ENCODE results near the gene ANKRD13B. TPM values are rescaled to one million over a fixed set of nuclear protein-coding genes. Genes with fewer than 3 reads are reported as not detected.

Gene ANKRD13B
- total RNA-seq (ENCODE audit: unreplicated experiment) = 123 TPM
- long read RNA-seq, partial matches to known transcripts = 5 of 6 reads
- long read RNA-seq, other reads (novel, unspliced or antisense) = 0 of 6 reads

- H3K27me3 Mint-ChIP-seq (ENCODE audit: unreplicated experiment) = peaks cover 14% of the 10 kb centered on the region
- peaks cover 27% of the 10 kb centered on the region for H3K4me1 Mint-ChIP-seq (ENCODE audit: low read depth, unreplicated experiment)
- H3K4me3 Mint-ChIP-seq (ENCODE audit: unreplicated experiment) = peak within 1 kb of the TSS; percentile 85
- H3K27ac Mint-ChIP-seq (ENCODE audit: unreplicated experiment) = peak within 1 kb of the TSS; percentile 91
- peak; percentile 82 for DNase-seq
- H3K36me3 Mint-ChIP-seq (ENCODE audit: unreplicated experiment) = no peaks in the 10 kb centered on the region
- peaks cover 2% of the 10 kb centered on the region for H3K9me3 Mint-ChIP-seq (ENCODE audit: unreplicated experiment)
- TF ChIP-seq CTCF (IDR thresholded peaks at IDR 0.05; ENCODE audit: partially characterized antibody, unreplicated experiment) = no peak
Measured at GRCh38 chr17:29592850-29593551, at the start of gene ANKRD13B. TSS of gene ANKRD13B (plus strand) at chr17:29593132. CDS start at chr17:29593622, 490 bp downstream.

GRCh38 chr17:29544066-29544465, 48.9 kb upstream of the ANKRD13B start:
- Mint-ChIP-seq H3K27ac (ENCODE audit: unreplicated experiment) (no peak overlapping the region), H3K4me3 (ENCODE audit: unreplicated experiment) (no peak overlapping the region), H3K27me3 (ENCODE audit: unreplicated experiment) (peaks cover 2% of the 10 kb centered on the region), H3K36me3 (ENCODE audit: unreplicated experiment) (no peaks in the 10 kb centered on the region), H3K9me3 (ENCODE audit: unreplicated experiment) (peaks cover 2% of the 10 kb centered on the region), H3K4me1 (ENCODE audit: low read depth, unreplicated experiment) (no peaks in the 10 kb centered on the region)
- TF ChIP-seq CTCF (IDR thresholded peaks at IDR 0.05; ENCODE audit: partially characterized antibody, unreplicated experiment) = no peak
- DNase-seq = no peak

- Mint-ChIP-seq H3K4me3 (ENCODE audit: unreplicated experiment) (no peak overlapping the region), H3K4me1 (ENCODE audit: low read depth, unreplicated experiment) (no peaks in the 10 kb centered on the region), H3K9me3 (ENCODE audit: unreplicated experiment) (peaks cover 2% of the 10 kb centered on the region), H3K27ac (ENCODE audit: unreplicated experiment) (no peak overlapping the region), H3K27me3 (ENCODE audit: unreplicated experiment) (no peaks in the 10 kb centered on the region), H3K36me3 (ENCODE audit: unreplicated experiment) (no peaks in the 10 kb centered on the region)
- TF ChIP-seq CTCF (IDR thresholded peaks at IDR 0.05; ENCODE audit: partially characterized antibody, unreplicated experiment) = no peak
- no peak for DNase-seq
Measured at GRCh38 chr17:29546085-29546484, 46.8 kb upstream of the ANKRD13B start.

- no peak for DNase-seq
- H3K27ac Mint-ChIP-seq (ENCODE audit: unreplicated experiment) = no peak overlapping the region
- H3K4me1 Mint-ChIP-seq (ENCODE audit: low read depth, unreplicated experiment) = no peaks in the 10 kb centered on the region
- H3K9me3 Mint-ChIP-seq (ENCODE audit: unreplicated experiment) = peaks cover 2% of the 10 kb centered on the region
- H3K27me3 Mint-ChIP-seq (ENCODE audit: unreplicated experiment) = no peaks in the 10 kb centered on the region
- H3K4me3 Mint-ChIP-seq (ENCODE audit: unreplicated experiment) = no peak overlapping the region
- no peak for TF ChIP-seq CTCF (IDR thresholded peaks at IDR 0.05; ENCODE audit: partially characterized antibody, unreplicated experiment)
- no peaks in the 10 kb centered on the region for H3K36me3 Mint-ChIP-seq (ENCODE audit: unreplicated experiment)
Measured at GRCh38 chr17:29546830-29547229, 46.1 kb upstream of the ANKRD13B start.

GRCh38 chr17:29549177-29549923, 43.6 kb upstream of the ANKRD13B start:
- Mint-ChIP-seq H3K27me3 (ENCODE audit: unreplicated experiment) (no peaks in the 10 kb centered on the region), H3K36me3 (ENCODE audit: unreplicated experiment) (no peaks in the 10 kb centered on the region), H3K4me3 (ENCODE audit: unreplicated experiment) (no peak overlapping the region), H3K4me1 (ENCODE audit: low read depth, unreplicated experiment) (no peaks in the 10 kb centered on the region), H3K9me3 (ENCODE audit: unreplicated experiment) (no peaks in the 10 kb centered on the region), H3K27ac (ENCODE audit: unreplicated experiment) (no peak overlapping the region)
- no peak for DNase-seq
- TF ChIP-seq CTCF (IDR thresholded peaks at IDR 0.05; ENCODE audit: partially characterized antibody, unreplicated experiment) = no peak
